Panc1 (cell line): ENCODE data around the gene AP1S1. TPM values are rescaled to one million over a fixed set of nuclear protein-coding genes. Genes with fewer than 3 reads are reported as not detected.
A peak's percentile ranks its signal among the peaks of the same experiment; 100 is the strongest.

Source experiments
- ATAC-seq: fragments of 200-7000 bp; cut with Tn5 transposase; 2 replicates; pipeline ENCODE4 v1.9.1; 2020; ENCODE audit warnings: mild to moderate bottlenecking, moderate library complexity
- BruUV-seq: library from RNA; stranded (reverse); fragments of 400-500 nt; replicated peaks from 2 replicates; lab custom pipeline; 2021; lab: Mats Ljungman, UMichigan
- CTCF ChIA-PET: fragments of 300-600 bp; sonication (Branson Sonifier 250); formaldehyde crosslinking; loops from one replicate; lab custom pipeline; 2022; ENCODE audit warnings: antibody characterized with exemption; lab: Charles Lee
- POLR2A ChIA-PET: fragments of 300-600 bp; sonication (Branson Sonifier 250); formaldehyde crosslinking; loops from one replicate; lab custom pipeline; 2022; ENCODE audit warnings: antibody characterized with exemption; lab: Charles Lee
- DNase-seq: peaks from one replicate; pipeline ENCODE4 v3.0.0-alpha.2; 2010; ENCODE audit warnings: low read depth, low spot score
- H3K27ac ChIP-seq: 2 replicates; pipeline ENCODE4 v1.5.1; 2011; ENCODE audit warnings: mild to moderate bottlenecking, low read length, inconsistent platforms
- H3K27me3 ChIP-seq: fragments of 200-500 bp; sonication (Bioruptor generic); 2 replicates; pipeline ENCODE4 v1.6.0; 2014; ENCODE audit warnings: low read length, inconsistent platforms; ENCODE audit not compliant: control insufficient read depth, insufficient read depth
- H3K36me3 ChIP-seq: fragments of 200-500 bp; sonication (Bioruptor generic); 2 replicates; pipeline ENCODE4 v1.5.1; 2014; ENCODE audit warnings: inconsistent platforms, mild to moderate bottlenecking, low read length, moderate library complexity; ENCODE audit not compliant: control insufficient read depth, insufficient read depth
- H3K4me1 ChIP-seq: 2 replicates; pipeline ENCODE4 v1.5.1; 2011; ENCODE audit warnings: inconsistent platforms, mild to moderate bottlenecking, low read length, moderate library complexity; ENCODE audit not compliant: control insufficient read depth, insufficient read depth
- H3K4me3 ChIP-seq, 2 experiments: 2 replicates each; pipeline ENCODE4 v1.5.1; 2011 to 2012; ENCODE audit warnings: low read depth in 2 of 2, low read length in 2 of 2, mild to moderate bottlenecking in 2 of 2, inconsistent platforms in 1 of 2, moderate library complexity in 1 of 2
- H3K9me3 ChIP-seq: fragments of 200-500 bp; sonication (Bioruptor generic); 2 replicates; pipeline ENCODE4 v1.5.1; 2014; ENCODE audit warnings: low read depth, mild to moderate bottlenecking, inconsistent platforms, low read length, moderate library complexity; ENCODE audit not compliant: control insufficient read depth, insufficient read depth
- CTCF ChIP-seq: fragments of 450-650 bp; IDR thresholded peaks from 2 replicates; pipeline ENCODE4 v1.5.1; 2017; ENCODE audit warnings: mild to moderate bottlenecking
- POLR2AphosphoS5 ChIP-seq: IDR thresholded peaks from 2 replicates; pipeline ENCODE4 v1.6.1; 2012; ENCODE audit warnings: mild to moderate bottlenecking, low read depth, low read length, moderate library complexity
- REST ChIP-seq, 2 experiments: IDR thresholded peaks; 2 replicates each; pipeline ENCODE4 v1.6.1; 2011 to 2012; ENCODE audit warnings: low read depth in 2 of 2, control low read depth in 1 of 2, low read length in 1 of 2, mild to moderate bottlenecking in 1 of 2, moderate library complexity in 1 of 2; ENCODE audit not compliant: insufficient read depth in 1 of 2
- SIN3A ChIP-seq: IDR thresholded peaks from 2 replicates; pipeline ENCODE4 v1.6.1; 2012; ENCODE audit warnings: low read depth, mild to moderate bottlenecking, low read length, moderate library complexity, borderline replicate concordance; ENCODE audit not compliant: insufficient read depth
- TCF7L2 ChIP-seq: IDR thresholded peaks from 2 replicates; pipeline ENCODE4 v1.6.1; 2011; ENCODE audit warnings: mild to moderate bottlenecking, low read depth, low read length, inconsistent platforms
- in situ Hi-C: cut with HindIII; loops from 2 replicates; pipeline ENCODE4 v1.10.0; 2016; ENCODE audit warnings: low sequenced_read_pairs, low pct_unique_long_range_greater_than_20kb
- intact Hi-C: fragments of 100-400 bp; cut with micrococcal nuclease; formaldehyde crosslinking; loops from one replicate; pipeline ENCODE4 v1.10.0; 2022; ENCODE audit not compliant: unreplicated experiment
- total RNA-seq: library from RNA; stranded (reverse); gene quantifications from one replicate; pipeline ENCODE4 v1.2.1, GENCODE V29; 2021; ENCODE audit not compliant: unreplicated experiment

AP1S1 gene
- total RNA-seq, 1 experiment from 2014 or later, result 74.2 TPM

GRCh38 chr7:101118856-101119255, 35.4 kb upstream of the AP1S1 start:
- POLR2A ChIA-PET, result interaction anchor here (0.7 kb wide), 1 partner anchor 9 kb away, joined by 9 read pairs; no protein-coding TSS in a partner anchor
- Histone ChIP-seq H3K36me3 (no peaks in the 10 kb centered on the region), H3K4me3 (no peak overlapping the region), H3K27me3 (no peaks in the 10 kb centered on the region), H3K9me3 (no peaks in the 10 kb centered on the region), H3K4me1 (peaks cover 71% of the 10 kb centered on the region), H3K27ac (peak overlapping the region; percentile 91)
- BruUV-seq, result no TSS peak
- TF ChIP-seq SIN3A (no peak), CTCF (no peak), POLR2AphosphoS5 (no peak), REST (IDR thresholded peaks at IDR 0.05; ENCODE audit: insufficient read depth in 1 of 2, low read depth in 2 of 2, low read length in 1 of 2) (no peak), TCF7L2 (no peak)
- intact Hi-C loops (no loop called here), in situ Hi-C loops (no loop called here)
- ATAC-seq (no peak), DNase-seq (no peak)
- CTCF ChIA-PET, result interaction anchor here (0.9 kb wide), 1 partner anchor 9 kb away, joined by 4 read pairs; no protein-coding TSS in a partner anchor

- TF ChIP-seq CTCF (no peak), REST (IDR thresholded peaks at IDR 0.05; ENCODE audit: insufficient read depth in 1 of 2, low read depth in 2 of 2, low read length in 1 of 2) (no peak), SIN3A (no peak), POLR2AphosphoS5 (no peak)
- H3K9me3 ChIP-seq, result no peaks in the 10 kb centered on the region
- peak overlapping the region; percentile 81 for H3K27ac ChIP-seq
- DNase-seq, result no peak
- H3K4me3 ChIP-seq, result no peak overlapping the region
- ChIA-PET POLR2A (interaction anchor here (0.7 to 1.3 kb wide), 2 partner anchors 8 to 19 kb away, joined by 9 to 15 read pairs; no protein-coding TSS in a partner anchor), CTCF (interaction anchor here (0.6 to 0.7 kb wide), 2 partner anchors 23 to 124 kb away, joined by 3 to 5 read pairs; no protein-coding TSS in a partner anchor)
- intact Hi-C loops (no loop called here), in situ Hi-C loops (no loop called here)
- H3K36me3 ChIP-seq, result no peaks in the 10 kb centered on the region
- H3K27me3 ChIP-seq, result no peaks in the 10 kb centered on the region
- no peak for ATAC-seq
- H3K4me1 ChIP-seq, result peaks cover 71% of the 10 kb centered on the region
- no TSS peak for BruUV-seq
These were observed 34.4 kb upstream of the AP1S1 start for GRCh38 chr7:101119876-101120275.
